ENCODE results near the gene SPCS2.

DNA sequence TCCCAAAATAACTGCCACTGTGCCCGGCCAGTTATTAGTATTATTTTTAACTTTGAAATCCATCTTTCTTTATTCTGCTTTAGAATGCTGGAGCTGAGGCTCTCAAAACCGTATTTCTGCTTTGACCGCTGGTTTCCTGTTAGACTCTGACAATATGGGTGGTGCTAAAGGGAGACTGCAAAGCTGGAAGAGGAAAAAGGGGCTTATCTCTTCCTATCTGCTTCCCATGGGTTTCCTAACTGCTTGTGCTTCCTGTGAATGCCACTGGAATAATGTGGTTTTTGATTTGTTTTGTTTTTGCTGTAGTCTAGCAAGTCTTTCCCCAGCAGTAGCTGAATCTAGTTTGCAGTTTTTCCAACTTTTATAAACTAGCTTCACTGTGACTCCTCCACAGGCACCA is 43.7 kb upstream of the SPCS2 start:
- TF ChIP-seq, protein P1, sequence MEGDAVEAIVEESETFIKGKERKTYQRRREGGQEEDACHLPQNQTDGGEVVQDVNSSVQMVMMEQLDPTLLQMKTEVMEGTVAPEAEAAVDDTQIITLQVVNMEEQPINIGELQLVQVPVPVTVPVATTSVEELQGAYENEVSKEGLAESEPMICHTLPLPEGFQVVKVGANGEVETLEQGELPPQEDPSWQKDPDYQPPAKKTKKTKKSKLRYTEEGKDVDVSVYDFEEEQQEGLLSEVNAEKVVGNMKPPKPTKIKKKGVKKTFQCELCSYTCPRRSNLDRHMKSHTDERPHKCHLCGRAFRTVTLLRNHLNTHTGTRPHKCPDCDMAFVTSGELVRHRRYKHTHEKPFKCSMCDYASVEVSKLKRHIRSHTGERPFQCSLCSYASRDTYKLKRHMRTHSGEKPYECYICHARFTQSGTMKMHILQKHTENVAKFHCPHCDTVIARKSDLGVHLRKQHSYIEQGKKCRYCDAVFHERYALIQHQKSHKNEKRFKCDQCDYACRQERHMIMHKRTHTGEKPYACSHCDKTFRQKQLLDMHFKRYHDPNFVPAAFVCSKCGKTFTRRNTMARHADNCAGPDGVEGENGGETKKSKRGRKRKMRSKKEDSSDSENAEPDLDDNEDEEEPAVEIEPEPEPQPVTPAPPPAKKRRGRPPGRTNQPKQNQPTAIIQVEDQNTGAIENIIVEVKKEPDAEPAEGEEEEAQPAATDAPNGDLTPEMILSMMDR (IDR thresholded peaks at IDR 0.05), result no peak
- TF ChIP-seq POLR2A (IDR thresholded peaks at IDR 0.05), result no peak

Data from esophagus squamous epithelium (tissue), 4 donors.